SK-N-MC (cell line): ENCODE measurements around the gene HSPA2.
"Not testable (repeated sequence)": the region's sequence is repeated elsewhere in the genome, so short reads cannot be mapped to it uniquely, and the experiment has no call there.

ENCODE experiments used
- DNase-seq: peaks from one replicate; pipeline ENCODE4 v3.0.0-alpha.2; 2011; ENCODE audit warnings: low read depth, low spot score
- H3K27ac ChIP-seq: fragments of 200-600 bp; sonication (generic); 2 replicates; pipeline ENCODE4 v1.5.1; 2016; ENCODE audit warnings: mixed run types
- H3K36me3 ChIP-seq: fragments of 200-600 bp; sonication (generic); 2 replicates; pipeline ENCODE4 v1.6.1; 2017; ENCODE audit warnings: antibody characterized with exemption, low read length, mixed read lengths; ENCODE audit not compliant: insufficient read depth
- H3K4me3 ChIP-seq: fragments of 200-600 bp; sonication (generic); 2 replicates; pipeline ENCODE4 v1.5.1; 2016
- H3K9ac ChIP-seq: fragments of 200-600 bp; sonication (generic); 2 replicates; pipeline ENCODE4 v1.8.0; 2017; ENCODE audit warnings: mixed run types, mixed read lengths; ENCODE audit not compliant: insufficient read length
- H3K9me3 ChIP-seq: fragments of 200-600 bp; sonication (generic); 2 replicates; pipeline ENCODE4 v1.6.1; 2017; ENCODE audit warnings: low read depth, mild to moderate bottlenecking, antibody characterized with exemption, low read length, moderate library complexity, mixed read lengths
- EZH2 ChIP-seq: fragments of 200-600 bp; sonication (generic); IDR thresholded peaks from one replicate; pipeline ENCODE4 v1.6.1; 2017; ENCODE audit warnings: antibody characterized with exemption
- FOXP2 ChIP-seq: optimal IDR thresholded peaks from 2 replicates; pipeline ENCODE3; 2011; ENCODE audit warnings: mild to moderate bottlenecking, moderate library complexity; ENCODE audit not compliant: insufficient read depth; ENCODE audit errors: extremely low read length, control extremely low read depth
- POLR2AphosphoS5 ChIP-seq: IDR thresholded peaks from 2 replicates; pipeline ENCODE4 v1.6.1; 2012; ENCODE audit warnings: mild to moderate bottlenecking, low read depth, low read length, borderline replicate concordance

The HSPA2 gene

DNA sequence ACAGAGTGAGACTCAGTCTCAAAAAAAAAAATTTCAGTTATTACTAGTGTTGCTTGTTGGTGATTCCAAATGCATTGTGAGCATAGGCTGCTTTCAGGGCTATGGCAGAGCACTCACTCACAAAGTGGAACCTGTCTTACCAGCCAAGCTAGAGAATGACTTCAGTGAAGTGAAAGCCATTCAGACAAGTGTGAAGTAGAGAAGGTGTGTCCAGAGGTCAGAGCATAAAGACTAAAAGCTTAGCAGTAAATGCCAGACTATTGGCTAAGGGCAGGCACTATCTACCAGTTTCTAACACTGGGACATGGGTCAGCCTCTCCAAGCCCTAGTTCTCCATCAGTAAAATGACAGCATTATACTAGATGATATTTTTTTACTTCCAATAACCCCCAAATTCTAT is 21.9 kb downstream of the HSPA2 start:
- Histone ChIP-seq H3K9ac (no peak overlapping the region), H3K4me3 (no peak overlapping the region), H3K36me3 (no peaks in the 10 kb centered on the region), H3K9me3 (no peaks in the 10 kb centered on the region), H3K27ac (no peak overlapping the region)
- no peak for TF ChIP-seq FOXP2
- TF ChIP-seq POLR2AphosphoS5, result no peak
- DNase-seq, result no peak

DNA sequence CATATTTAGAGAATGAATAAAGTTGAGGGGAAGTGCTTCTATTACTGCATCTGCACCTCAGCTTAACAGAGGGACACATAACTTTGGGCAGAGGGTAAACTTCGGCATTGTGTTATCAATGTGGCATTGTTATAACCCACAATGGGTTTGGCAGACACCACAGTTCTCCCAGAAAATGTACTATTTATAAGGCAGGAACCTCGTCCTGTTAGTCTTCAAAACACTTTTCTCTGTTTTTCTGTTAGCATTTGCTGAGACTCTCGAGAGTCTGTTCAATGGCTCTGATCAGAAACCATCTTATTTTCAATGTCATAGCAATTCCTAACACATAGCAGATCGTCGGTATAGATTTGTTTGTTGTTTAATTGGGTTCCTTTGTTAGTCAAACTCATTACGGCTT is 23.2 kb downstream of the HSPA2 start:
- no peak overlapping the region for H3K27ac ChIP-seq
- TF ChIP-seq EZH2 (no peak), POLR2AphosphoS5 (no peak), FOXP2 (no peak)
- H3K4me3 ChIP-seq, result no peak overlapping the region
- no peak overlapping the region for H3K9ac ChIP-seq
- no peaks in the 10 kb centered on the region for H3K36me3 ChIP-seq
- DNase-seq, result no peak
- H3K9me3 ChIP-seq, result no peaks in the 10 kb centered on the region

- DNase-seq, result no peak
- TF ChIP-seq EZH2, result no peak
- TF ChIP-seq POLR2AphosphoS5, result no peak
- TF ChIP-seq FOXP2, result no peak
- Histone ChIP-seq H3K27ac (no peak overlapping the region), H3K4me3 (no peak overlapping the region), H3K36me3 (no peaks in the 10 kb centered on the region), H3K9ac (no peak overlapping the region), H3K9me3 (no peaks in the 10 kb centered on the region)
Measured at GRCh38 chr14:64566651-64567122, 26.1 kb downstream of the HSPA2 start.

DNA sequence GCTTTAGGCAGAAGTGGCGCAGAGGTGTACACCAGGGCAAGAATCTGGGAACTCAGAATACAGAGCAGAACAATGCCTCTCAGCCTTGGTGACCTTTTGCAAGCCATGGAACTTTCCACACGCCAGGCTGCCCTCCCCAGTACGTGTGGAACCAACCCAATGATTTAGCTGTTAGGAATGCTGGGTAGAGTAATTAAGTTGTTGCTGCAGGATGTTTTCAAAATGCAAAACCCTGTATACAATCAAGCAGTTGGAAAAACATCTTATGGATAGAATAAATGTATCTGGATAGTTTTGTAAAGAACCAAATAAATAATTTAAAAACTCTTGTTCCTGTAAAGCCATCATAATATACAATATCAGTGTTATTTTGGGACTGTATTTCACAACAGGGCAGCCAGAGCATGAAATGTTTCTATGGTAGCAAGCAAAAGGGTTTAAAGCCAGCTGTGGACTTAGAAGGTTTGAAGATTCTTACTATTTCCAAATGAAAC is 28.6 kb downstream of the HSPA2 start:
- no peak overlapping the region for H3K27ac ChIP-seq
- no peak for DNase-seq
- no peaks in the 10 kb centered on the region for H3K9me3 ChIP-seq
- no peak for TF ChIP-seq FOXP2
- no peak for TF ChIP-seq EZH2
- no peak for TF ChIP-seq POLR2AphosphoS5
- no peak overlapping the region for H3K9ac ChIP-seq
- H3K4me3 ChIP-seq, result no peak overlapping the region
- no peaks in the 10 kb centered on the region for H3K36me3 ChIP-seq

- H3K9ac ChIP-seq, H3K9me3 ChIP-seq, DNase-seq, H3K4me3 ChIP-seq, H3K36me3 ChIP-seq, H3K27ac ChIP-seq: not testable (repeated sequence)
Measured at GRCh38 chr14:64569646-64570045, 29.1 kb downstream of the HSPA2 start.

DNA sequence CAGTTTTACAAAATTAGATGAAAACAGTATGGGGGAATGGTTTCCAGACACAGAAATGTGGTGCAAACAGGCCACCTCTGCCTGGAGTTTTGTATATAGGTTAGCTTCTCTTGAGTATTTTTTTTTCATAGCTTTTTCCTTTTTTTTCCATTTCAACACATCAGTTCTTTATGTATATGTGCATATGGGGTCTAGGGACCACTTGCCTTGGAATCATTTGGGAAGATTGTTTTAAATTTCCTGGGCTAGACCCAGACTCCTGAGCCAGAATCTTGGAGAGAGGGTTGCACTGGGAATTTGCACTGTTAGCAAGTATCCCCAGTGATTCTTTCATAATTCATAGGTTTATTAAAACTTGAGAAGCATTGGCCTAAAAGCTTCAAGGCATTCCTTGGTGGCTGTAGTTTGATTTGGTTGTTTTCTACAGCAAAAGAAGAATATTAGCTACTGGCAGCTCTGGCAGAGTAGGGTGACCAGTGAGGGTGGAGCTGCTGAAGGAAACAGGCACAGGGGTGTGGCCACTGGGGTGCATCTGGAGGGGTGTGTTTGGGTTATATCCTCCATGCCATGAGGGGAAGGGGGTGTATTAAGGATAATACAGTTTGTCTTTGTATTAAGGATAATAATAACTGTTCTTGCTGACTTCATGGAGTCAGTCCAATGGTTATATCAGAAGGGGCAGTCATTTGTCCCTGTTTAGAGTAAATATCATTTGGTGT is 32.0 kb downstream of the HSPA2 start:
- TF ChIP-seq FOXP2, result no peak
- TF ChIP-seq POLR2AphosphoS5, result no peak
- no peak for TF ChIP-seq EZH2
- Histone ChIP-seq H3K4me3 (peak overlapping the region; percentile 30; the same call in 1 of the 2 replicates), H3K36me3 (no peaks in the 10 kb centered on the region), H3K9me3 (no peaks in the 10 kb centered on the region), H3K9ac (no peak overlapping the region), H3K27ac (peak overlapping the region; percentile 81)
- no peak for DNase-seq

- no peak overlapping the region for H3K9ac ChIP-seq
- TF ChIP-seq POLR2AphosphoS5 (no peak), FOXP2 (no peak), EZH2 (no peak)
- DNase-seq, result no peak
Measured at GRCh38 chr14:64573109-64573508, 32.6 kb downstream of the HSPA2 start.

DNA sequence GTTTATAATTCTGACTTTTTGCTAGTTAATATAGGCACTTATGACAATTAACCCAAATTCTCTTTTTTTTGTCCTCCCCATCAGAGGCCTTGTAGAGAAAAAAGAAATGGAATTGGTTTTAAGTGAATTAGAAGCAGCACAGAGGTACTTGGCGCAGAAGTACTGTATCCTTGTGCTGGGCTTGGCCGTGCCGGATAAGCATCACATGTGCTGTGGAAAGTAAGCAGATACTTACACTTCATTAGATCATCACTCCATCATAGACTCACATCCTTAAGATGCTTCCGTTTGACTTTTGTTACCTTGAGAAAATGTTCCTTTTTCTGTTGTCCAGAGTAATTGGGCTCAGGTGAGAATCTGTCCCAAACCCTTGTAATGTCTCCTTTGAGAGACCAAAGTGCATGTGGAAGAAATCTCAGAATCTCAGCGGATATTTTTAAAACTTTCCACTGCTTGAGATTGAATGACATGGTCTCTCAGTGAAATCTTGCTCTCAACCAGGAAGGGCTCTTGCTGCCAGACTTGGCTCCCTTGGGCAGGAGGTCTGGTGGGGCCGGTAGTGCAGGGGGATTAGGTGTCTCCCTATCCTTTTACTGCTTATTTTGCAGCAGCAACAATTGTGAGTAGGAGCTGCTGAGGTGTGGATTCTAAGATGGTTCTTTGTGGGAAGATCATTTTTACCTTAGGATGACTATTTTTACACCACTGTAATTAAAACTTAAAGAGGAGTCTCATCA is 34.0 kb downstream of the HSPA2 start:
- Histone ChIP-seq H3K27ac (no peak overlapping the region), H3K9me3 (no peaks in the 10 kb centered on the region), H3K4me3 (no peak overlapping the region), H3K9ac (no peak overlapping the region), H3K36me3 (no peaks in the 10 kb centered on the region)
- TF ChIP-seq EZH2 (no peak), POLR2AphosphoS5 (no peak), FOXP2 (no peak)
- DNase-seq, result no peak

More at GRCh38 chr14:64573109-64573508, 32.6 kb downstream of the HSPA2 start:
- H3K36me3 ChIP-seq, result no peaks in the 10 kb centered on the region
- no peaks in the 10 kb centered on the region for H3K9me3 ChIP-seq
- peak overlapping the region; percentile 81 for H3K27ac ChIP-seq
- H3K4me3 ChIP-seq, result peak overlapping the region; percentile 30; the same call in 1 of the 2 replicates
